ENCODE data around the gene TRAF4.
"Not testable (repeated sequence)": the region's sequence is repeated elsewhere in the genome, so short reads cannot be mapped to it uniquely, and the experiment has no call there.

Gene TRAF4

GRCh38 chr17:28729950-28730330 lies 13.9 kb upstream of the TRAF4 start:
- DNase-seq (ENCODE audit: low read depth in 2 of 2): no peak

GRCh38 chr17:28733346-28733745 lies 10.5 kb upstream of the TRAF4 start:
- no peak for DNase-seq (ENCODE audit: low read depth in 2 of 2)

- DNase-seq (ENCODE audit: low read depth in 2 of 2): no peak
These were observed 9.0 kb upstream of the TRAF4 start for GRCh38 chr17:28734712-28735241.

GRCh38 chr17:28735242-28735722 lies 8.5 kb upstream of the TRAF4 start:
- no peak for DNase-seq (ENCODE audit: low read depth in 2 of 2)

- DNase-seq (ENCODE audit: low read depth in 2 of 2): not testable (repeated sequence)
These were observed 7.7 kb upstream of the TRAF4 start for GRCh38 chr17:28735913-28736769.

- DNase-seq (ENCODE audit: low read depth in 2 of 2): no peak
These were observed 6.5 kb upstream of the TRAF4 start for GRCh38 chr17:28737316-28737715.

GRCh38 chr17:28737770-28738679 lies 5.8 kb upstream of the TRAF4 start:
- DNase-seq (ENCODE audit: low read depth in 2 of 2): no peak

- DNase-seq (ENCODE audit: low read depth in 2 of 2): peak; percentile 73 to 77
These were observed 5.0 kb upstream of the TRAF4 start for GRCh38 chr17:28738680-28739384.

- DNase-seq (ENCODE audit: low read depth in 2 of 2): no peak
These were observed 3.1 kb upstream of the TRAF4 start for GRCh38 chr17:28740406-28741357.

- DNase-seq (ENCODE audit: low read depth in 2 of 2): no peak
These were observed 2.2 kb upstream of the TRAF4 start for GRCh38 chr17:28741358-28742349.

GRCh38 chr17:28744104-28744971 lies 527 bp downstream of the TRAF4 start:
- peak in 1 of 2 donors; percentile 63 for DNase-seq (ENCODE audit: low read depth in 2 of 2)

- no peak for DNase-seq (ENCODE audit: low read depth in 2 of 2)
These were observed 1.4 kb downstream of the TRAF4 start for GRCh38 chr17:28744972-28745785.

GRCh38 chr17:28745786-28746411 lies 2.1 kb downstream of the TRAF4 start:
- DNase-seq (ENCODE audit: low read depth in 2 of 2): no peak

GRCh38 chr17:28746611-28747050 lies 2.8 kb downstream of the TRAF4 start:
- no peak for DNase-seq (ENCODE audit: low read depth in 2 of 2)

GRCh38 chr17:28747051-28747691 lies 3.4 kb downstream of the TRAF4 start:
- DNase-seq (ENCODE audit: low read depth in 2 of 2): no peak

Measured in stimulated activated CD8-positive, alpha-beta memory T cell treated with anti-CD3 and anti-CD28 coated beads, Interleukin-7, amount 100 ng/mL, for 4 hours (primary cell).